Measurements from ENCODE around the gene LRRC8D. TPM values are rescaled to one million over a fixed set of nuclear protein-coding genes. Genes with fewer than 3 reads are reported as not detected.

Gene LRRC8D
- total RNA-seq, 1 donor from 2014 or later = 40.0 TPM

GRCh38 chr1:89890085-89890752, 69.4 kb downstream of the LRRC8D start:
- intact Hi-C loops (cut with micrococcal nuclease) = no loop called here

GRCh38 chr1:89892816-89893215, 72.0 kb downstream of the LRRC8D start:
- intact Hi-C loops (cut with micrococcal nuclease) = no loop called here

GRCh38 chr1:89894210-89895201, 73.7 kb downstream of the LRRC8D start:
- intact Hi-C loops (cut with micrococcal nuclease) = no loop called here

DNA sequence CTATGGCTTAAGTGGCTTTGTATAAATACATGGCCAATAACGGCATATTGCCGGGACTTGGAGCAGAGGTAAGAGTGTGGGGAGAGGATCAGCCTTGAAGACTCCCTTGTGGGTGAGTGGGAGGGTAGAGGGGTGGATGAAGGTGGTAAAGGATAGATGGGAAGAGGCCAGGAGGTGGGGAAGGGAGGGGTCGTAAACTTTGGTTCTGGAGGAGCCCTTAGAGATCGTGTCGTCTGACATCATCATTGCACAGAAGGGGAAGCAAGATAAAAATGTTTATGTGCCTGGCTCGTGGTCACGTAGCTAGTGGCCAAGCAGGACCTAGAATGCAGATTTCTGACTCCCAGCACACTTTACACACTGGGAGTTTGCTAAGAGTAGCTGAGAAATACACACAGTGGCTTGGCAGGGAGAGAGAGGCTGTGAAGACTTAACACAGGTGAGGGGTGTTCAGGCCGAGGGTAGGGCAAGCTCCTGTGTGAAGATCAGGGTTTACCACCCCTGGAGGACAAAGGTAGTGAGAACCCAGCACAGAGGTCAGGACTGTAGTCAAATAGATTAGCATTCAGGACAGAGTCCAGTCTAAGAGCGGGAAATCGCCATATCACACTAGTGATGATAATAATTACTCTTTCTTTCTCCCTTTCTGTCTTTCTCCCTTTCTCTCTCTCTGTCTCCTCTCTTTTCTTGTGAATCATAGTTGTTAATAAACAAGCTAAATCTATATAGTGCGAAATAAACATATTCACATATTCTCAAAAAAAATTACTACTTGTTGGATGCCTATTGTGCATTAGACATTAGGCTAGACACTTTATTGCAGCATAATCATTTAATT, 75.5 kb downstream of the LRRC8D start:
- intact Hi-C loops (cut with micrococcal nuclease) = no loop called here

DNA sequence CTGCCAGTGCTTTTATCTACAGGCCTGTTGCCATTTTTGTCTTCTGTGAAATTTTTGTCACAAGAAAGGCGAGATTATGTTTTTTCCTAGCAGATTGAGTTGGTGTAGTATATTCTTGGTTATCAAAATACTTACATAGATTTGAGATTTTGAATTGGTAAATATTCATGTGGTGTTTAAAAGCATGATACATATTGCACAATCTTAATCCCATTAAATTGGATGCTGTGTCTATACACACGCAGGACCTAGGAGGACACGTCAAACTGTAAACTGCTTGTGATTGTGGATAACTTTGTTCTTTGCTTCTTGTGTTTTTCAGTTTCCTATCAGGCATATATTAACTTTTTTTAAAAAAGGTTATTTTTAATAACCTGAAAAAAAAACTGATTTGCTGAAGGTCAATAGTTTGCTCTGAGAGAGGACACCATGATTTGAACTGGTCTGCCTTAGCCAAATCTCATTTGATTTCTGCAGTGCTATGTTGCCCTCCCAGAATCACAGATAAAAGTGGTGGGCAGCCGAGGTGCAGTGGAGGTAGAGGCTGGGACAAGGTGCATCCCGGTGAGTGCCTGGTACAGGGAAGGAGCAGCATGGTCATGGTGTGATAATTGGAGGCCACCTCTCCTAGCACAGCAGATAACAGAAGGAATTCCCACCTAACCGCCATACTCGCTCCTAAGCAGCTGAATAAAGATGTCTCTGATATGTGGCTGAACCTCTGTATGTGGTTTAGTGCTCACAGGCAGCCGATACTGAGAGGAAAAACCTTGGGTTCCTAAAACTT, 76.7 kb downstream of the LRRC8D start:
- intact Hi-C loops (cut with micrococcal nuclease) = no loop called here

DNA sequence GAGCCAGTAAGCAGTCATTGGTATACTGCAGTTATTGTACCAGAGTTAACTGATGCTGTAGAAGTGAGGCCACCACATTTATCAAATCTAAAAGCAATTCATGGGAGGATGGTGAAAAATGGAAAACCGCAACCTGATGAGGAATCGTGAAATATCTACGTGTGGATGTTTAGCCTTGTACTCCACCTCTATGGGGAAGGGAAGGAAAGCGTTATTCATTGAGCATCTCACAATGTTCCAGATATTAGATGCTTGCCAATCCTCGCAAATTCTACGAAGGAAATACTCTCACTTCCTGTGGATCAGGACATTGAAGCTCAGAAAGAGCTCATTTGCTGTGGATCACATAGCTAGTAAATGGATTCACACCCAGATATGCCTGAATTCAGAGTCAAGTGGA, 77.3 kb downstream of the LRRC8D start:
- intact Hi-C loops (cut with micrococcal nuclease) = no loop called here

DNA sequence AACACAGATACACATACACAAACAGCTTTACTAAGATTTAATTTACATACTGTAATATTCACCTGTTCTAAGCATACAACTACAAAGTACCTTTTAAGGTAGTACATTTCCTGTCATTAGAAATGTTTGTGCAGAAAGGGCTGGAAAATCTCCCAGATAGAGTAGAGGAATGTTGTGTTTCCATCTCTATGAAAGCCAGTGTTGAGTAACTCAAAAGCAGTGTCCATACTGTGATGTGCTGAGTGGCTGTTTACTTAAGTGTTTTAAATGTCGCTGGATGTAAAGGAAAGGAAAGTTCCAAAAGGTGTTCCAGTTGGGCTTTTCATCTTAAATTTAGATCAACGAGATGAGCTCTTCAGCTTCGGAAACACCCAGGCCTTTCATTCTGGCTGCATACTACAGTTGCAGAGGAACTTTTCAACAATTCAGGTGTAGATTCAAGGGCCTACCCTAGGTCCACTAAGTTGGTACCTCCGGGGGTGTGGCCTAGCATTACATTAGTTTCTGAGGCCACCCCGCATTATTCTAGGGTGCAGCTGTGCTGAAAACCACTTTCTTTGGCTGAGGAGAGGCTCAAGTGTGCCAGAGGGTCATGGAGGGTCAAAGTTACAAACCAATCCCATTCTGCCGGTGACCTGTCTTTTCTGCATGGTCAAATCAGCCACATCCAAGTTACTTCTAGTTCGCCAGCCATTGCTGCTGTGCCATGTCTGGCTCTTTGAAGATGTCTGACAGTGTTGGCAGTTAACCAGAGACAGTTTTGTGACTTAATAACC, 78.1 kb downstream of the LRRC8D start:
- intact Hi-C loops (cut with micrococcal nuclease) = no loop called here

GRCh38 chr1:89900323-89900722, 79.5 kb downstream of the LRRC8D start:
- intact Hi-C loops (cut with micrococcal nuclease) = loop anchor here (5.0 kb wide), 1 partner anchor 58 kb away; no protein-coding TSS in a partner anchor

- intact Hi-C loops (cut with micrococcal nuclease) = loop anchor here (5.0 kb wide), 1 partner anchor 59 kb away; no protein-coding TSS in a partner anchor
Observed at GRCh38 chr1:89900791-89901708, 80.2 kb downstream of the LRRC8D start.

- intact Hi-C loops (cut with micrococcal nuclease) = loop anchor here (5.0 kb wide), 1 partner anchor 60 kb away; no protein-coding TSS in a partner anchor
Observed at GRCh38 chr1:89901957-89902669, 81.3 kb downstream of the LRRC8D start.

DNA sequence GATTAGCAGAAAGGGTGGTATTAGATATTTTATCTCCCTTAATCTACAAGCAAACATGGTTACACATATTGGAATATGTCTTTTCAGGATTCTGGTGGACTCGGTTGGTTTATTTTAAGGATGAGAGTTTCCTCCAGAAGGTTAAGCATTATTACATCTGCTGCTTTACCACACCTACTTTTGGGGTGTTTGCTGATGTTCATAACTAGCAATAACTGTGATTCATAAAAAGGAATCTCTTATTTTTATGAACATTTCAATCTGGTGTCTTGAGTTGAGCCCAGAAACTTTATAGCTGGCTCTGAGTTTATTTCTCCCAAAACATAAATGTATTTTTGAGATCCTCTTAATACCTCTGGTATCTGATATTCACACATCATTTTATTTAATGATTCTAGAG, 82.7 kb downstream of the LRRC8D start:
- intact Hi-C loops (cut with micrococcal nuclease) = loop anchor here (5.0 kb wide), 1 partner anchor 61 kb away; no protein-coding TSS in a partner anchor

DNA sequence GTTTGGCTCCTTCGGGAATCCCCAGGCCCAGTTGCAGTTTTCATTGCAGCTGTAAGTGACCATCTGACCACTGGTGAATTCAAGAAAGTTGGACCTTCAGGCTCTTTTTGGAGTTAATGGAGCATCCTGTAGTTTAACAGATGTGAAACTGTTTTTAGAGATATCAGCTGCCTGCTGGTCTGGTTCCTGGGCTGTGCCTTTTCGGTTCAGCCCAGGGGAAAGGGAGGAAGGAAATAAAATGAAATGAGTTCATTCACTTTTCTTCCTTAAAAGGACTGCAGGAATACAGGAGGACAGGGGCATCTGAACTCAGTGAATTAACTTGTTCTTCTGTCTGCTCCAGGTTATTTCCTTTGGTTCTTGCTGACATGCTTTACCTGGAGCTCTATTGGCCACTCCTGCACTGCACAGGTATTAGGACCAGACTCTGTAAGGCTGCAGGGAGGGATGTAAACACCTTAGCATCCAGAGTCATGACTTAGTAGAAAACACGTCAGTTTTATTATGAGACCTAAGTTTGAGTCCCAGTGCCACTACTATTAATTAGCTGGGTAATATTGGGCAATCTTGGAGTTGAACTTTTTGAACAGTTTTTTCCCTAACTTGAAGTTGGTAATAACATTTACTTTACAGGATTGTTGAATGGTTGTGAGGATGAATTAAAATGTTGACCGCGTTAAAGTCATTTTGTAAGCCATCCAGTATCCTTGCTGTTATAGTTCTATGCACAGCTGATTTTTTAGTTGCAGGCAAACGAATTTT, 83.6 kb downstream of the LRRC8D start:
- intact Hi-C loops (cut with micrococcal nuclease) = loop anchor here (5.0 kb wide), 1 partner anchor 62 kb away; no protein-coding TSS in a partner anchor

DNA sequence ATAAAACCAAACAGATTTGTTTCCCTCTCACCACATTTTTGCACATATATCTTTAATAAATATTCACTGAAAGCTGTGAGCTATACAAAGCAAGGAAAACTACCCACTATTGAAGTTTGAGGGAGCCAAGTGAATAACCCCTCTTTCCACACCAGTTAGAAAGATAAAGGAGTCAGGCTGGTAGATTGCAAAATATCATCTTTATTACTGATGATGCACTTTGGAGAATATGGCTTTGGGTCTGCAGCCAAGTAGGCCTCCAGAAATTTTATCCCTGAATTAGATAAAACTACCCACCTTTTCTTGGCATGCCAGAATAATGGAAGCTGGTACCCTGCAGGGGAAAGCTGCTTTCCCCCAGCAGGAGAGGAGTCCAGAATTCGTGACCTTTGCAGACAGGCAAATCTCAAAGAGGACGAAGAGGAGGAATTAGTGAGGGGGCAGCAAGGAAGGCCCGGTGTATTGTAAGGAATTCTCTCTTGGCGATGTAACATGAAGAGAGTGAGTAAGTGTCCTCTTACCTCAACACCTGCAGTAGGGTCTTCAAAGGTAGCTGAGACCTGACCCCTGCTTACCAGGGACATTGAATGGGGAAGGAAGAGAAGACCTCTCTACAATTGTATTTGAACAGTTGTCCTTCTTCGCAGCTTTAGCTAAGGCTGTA, 84.7 kb downstream of the LRRC8D start:
- intact Hi-C loops (cut with micrococcal nuclease) = no loop called here

- intact Hi-C loops (cut with micrococcal nuclease) = no loop called here
Observed at GRCh38 chr1:89906088-89906487, 85.3 kb downstream of the LRRC8D start.

DNA sequence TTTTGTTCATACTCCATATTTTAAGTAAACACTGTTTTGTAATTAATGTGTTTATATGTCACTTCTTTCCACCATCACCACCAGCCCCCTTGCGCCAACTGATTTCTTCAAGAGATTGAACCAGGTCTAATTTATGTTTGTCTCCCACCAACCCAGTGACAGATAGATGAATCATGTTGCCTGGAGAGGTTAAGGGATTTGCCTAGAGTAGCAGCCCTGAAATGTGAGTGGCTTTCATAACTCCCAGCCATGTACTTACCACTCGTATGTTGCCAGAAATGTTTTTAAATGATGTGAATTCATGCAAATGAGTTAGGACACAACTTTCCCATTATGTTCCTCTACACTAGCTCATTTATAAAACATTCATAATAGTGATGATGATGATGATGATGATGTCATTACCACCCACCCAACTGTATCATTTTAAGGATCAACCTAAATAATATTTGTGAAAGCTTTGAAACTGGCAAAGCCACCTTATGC, 86.9 kb downstream of the LRRC8D start:
- intact Hi-C loops (cut with micrococcal nuclease) = no loop called here

DNA sequence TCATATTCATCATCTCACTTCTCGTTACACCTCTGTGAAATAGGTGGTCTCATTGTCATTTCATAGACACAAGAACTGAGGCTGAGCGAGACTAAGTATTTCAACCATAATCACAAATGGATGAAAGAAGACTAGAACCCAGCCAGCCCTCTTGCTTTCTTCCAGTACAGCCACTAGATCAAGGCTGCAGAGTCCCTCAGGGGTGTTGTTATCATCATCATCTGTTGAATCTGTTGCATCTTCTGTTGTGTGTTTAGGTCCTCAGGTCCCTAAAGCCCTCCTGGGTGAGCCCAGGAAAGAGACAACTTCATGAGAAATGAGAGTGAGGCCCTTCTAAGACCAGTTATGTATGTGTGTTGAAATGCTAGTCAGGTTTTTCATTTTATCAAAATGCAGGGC, 87.4 kb downstream of the LRRC8D start:
- intact Hi-C loops (cut with micrococcal nuclease) = no loop called here
